GM18867 (cell line): ENCODE measurements around the gene LTBP1.
"Not testable (repeated sequence)": the region's sequence is repeated elsewhere in the genome, so short reads cannot be mapped to it uniquely, and the experiment has no call there.

Experiments used
- ATAC-seq: cut with Tn5 transposase; IDR thresholded peaks from one replicate; pipeline ENCODE4 v1.9.1; 2021; ENCODE audit warnings: mild to moderate bottlenecking, moderate library complexity; ENCODE audit not compliant: unreplicated experiment

LTBP1 gene

GRCh38 chr2:33134086-33134771 is 187.5 kb downstream of the LTBP1 start:
- no peak for ATAC-seq

- ATAC-seq = no peak
Measured at GRCh38 chr2:33134791-33135560, 188.2 kb downstream of the LTBP1 start.

GRCh38 chr2:33135645-33136044 is 188.9 kb downstream of the LTBP1 start:
- ATAC-seq = no peak

GRCh38 chr2:33136056-33136455 is 189.3 kb downstream of the LTBP1 start:
- ATAC-seq = no peak

- ATAC-seq = no peak
Measured at GRCh38 chr2:33136566-33136965, 189.8 kb downstream of the LTBP1 start.

GRCh38 chr2:33137331-33137730 is 190.6 kb downstream of the LTBP1 start:
- ATAC-seq = no peak

- no peak for ATAC-seq
Measured at GRCh38 chr2:33139949-33140348, 193.2 kb downstream of the LTBP1 start.

GRCh38 chr2:33141476-33141875 is 194.7 kb downstream of the LTBP1 start:
- no peak for ATAC-seq

GRCh38 chr2:33142810-33143209 is 196.1 kb downstream of the LTBP1 start:
- ATAC-seq = no peak

- no peak for ATAC-seq
Measured at GRCh38 chr2:33144243-33144642, 197.5 kb downstream of the LTBP1 start.

GRCh38 chr2:33145459-33145858 is 198.7 kb downstream of the LTBP1 start:
- ATAC-seq = no peak

- no peak for ATAC-seq
Measured at GRCh38 chr2:33146102-33146501, 199.3 kb downstream of the LTBP1 start.

- ATAC-seq = no peak
Measured at GRCh38 chr2:33153008-33153407, 206.3 kb downstream of the LTBP1 start.

GRCh38 chr2:33158482-33159003 is 211.8 kb downstream of the LTBP1 start:
- ATAC-seq = no peak

GRCh38 chr2:33160191-33160590 is 213.4 kb downstream of the LTBP1 start:
- no peak for ATAC-seq

GRCh38 chr2:33166287-33166881 is 219.6 kb downstream of the LTBP1 start:
- no peak for ATAC-seq

- ATAC-seq = no peak
Measured at GRCh38 chr2:33167622-33168245, 221.0 kb downstream of the LTBP1 start.

GRCh38 chr2:33168425-33168824 is 221.7 kb downstream of the LTBP1 start:
- no peak for ATAC-seq

- ATAC-seq = no peak
Measured at GRCh38 chr2:33168922-33169321, 222.2 kb downstream of the LTBP1 start.

- ATAC-seq = not testable (repeated sequence)
Measured at GRCh38 chr2:33170251-33170650, 223.5 kb downstream of the LTBP1 start.

- ATAC-seq = no peak
Measured at GRCh38 chr2:33177627-33178026, 230.9 kb downstream of the LTBP1 start.
